RWPE1 (cell line): Measurements from ENCODE around the gene KRT25.

ENCODE experiments used
- CTCF ChIA-PET: fragments of 350-600 bp; sonication (Branson Sonifier 250); formaldehyde crosslinking; extraction: SDS; loops from one replicate; lab custom pipeline; 2021; lab: Yijun Ruan, JAX
- POLR2A ChIA-PET: fragments of 400-600 bp; formaldehyde crosslinking; extraction: SDS; loops from one replicate; lab custom pipeline; 2020; ENCODE audit warnings: antibody characterized with exemption; ENCODE audit not compliant: low non-redundant PET; lab: Yijun Ruan, JAX
- DNase-seq: peaks from one replicate; pipeline ENCODE4 v3.0.0; 2012; ENCODE audit warnings: low spot score
- H3K27ac ChIP-seq: fragments of 450-650 bp; 2 replicates; pipeline ENCODE4 v1.5.1; 2017
- TF ChIP-seq, protein P1 (sequence below): fragments of 450-650 bp; conservative IDR thresholded peaks from 2 replicates; pipeline ENCODE4 v1.5.1; 2017; ENCODE audit warnings: low read depth, mild to moderate bottlenecking

KRT25 gene

DNA sequence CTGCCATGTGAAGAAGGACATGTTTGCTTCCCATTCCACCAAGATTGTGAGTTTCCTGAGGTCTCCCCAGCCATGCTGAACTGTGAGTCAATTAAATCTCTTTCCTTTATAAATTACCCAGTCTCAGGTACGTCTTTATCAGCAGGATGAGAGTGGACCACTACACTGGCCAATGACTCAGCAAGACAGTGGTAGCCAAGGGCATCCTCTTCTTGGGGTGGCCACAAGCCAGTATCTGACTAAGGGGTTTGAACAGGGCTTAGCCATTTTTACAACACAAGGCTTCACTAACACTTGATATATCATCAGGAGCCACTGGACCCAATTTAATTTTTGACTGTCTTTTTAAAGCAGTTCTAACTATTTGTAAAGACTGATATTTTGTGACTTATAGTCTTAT is 30.5 kb downstream of the KRT25 start:
- CTCF ChIA-PET: no interaction called here
- H3K27ac ChIP-seq: no peak overlapping the region
- POLR2A ChIA-PET: no interaction called here
- TF ChIP-seq, protein P1, sequence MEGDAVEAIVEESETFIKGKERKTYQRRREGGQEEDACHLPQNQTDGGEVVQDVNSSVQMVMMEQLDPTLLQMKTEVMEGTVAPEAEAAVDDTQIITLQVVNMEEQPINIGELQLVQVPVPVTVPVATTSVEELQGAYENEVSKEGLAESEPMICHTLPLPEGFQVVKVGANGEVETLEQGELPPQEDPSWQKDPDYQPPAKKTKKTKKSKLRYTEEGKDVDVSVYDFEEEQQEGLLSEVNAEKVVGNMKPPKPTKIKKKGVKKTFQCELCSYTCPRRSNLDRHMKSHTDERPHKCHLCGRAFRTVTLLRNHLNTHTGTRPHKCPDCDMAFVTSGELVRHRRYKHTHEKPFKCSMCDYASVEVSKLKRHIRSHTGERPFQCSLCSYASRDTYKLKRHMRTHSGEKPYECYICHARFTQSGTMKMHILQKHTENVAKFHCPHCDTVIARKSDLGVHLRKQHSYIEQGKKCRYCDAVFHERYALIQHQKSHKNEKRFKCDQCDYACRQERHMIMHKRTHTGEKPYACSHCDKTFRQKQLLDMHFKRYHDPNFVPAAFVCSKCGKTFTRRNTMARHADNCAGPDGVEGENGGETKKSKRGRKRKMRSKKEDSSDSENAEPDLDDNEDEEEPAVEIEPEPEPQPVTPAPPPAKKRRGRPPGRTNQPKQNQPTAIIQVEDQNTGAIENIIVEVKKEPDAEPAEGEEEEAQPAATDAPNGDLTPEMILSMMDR: no peak
- no peak for DNase-seq

DNA sequence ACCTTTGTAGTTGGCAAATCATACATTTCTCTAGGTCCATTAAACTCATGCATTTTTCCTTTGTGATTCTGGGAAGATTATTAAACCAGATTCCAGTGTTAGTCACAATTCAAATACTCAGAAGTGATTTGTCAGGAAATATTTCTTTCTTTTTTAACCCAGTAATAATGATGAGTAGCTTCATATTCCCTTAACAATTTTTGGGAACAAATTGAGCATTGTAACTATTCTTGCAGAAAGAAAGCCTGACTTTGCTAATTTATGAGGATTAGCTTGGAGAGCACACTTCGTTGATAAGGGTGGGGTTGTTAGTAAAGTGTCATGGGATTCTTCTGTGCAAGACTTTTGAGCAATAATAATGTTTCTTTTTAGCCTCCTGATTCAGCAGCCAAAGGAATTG is 32.9 kb downstream of the KRT25 start:
- ChIA-PET CTCF (interaction anchor here (0.7 to 1.1 kb wide), 4 partner anchors 17 to 826 kb away, joined by 3 read pairs; no protein-coding TSS in a partner anchor), POLR2A (no interaction called here)
- H3K27ac ChIP-seq: no peak overlapping the region
- TF ChIP-seq, protein P1: no peak
- DNase-seq: no peak

DNA sequence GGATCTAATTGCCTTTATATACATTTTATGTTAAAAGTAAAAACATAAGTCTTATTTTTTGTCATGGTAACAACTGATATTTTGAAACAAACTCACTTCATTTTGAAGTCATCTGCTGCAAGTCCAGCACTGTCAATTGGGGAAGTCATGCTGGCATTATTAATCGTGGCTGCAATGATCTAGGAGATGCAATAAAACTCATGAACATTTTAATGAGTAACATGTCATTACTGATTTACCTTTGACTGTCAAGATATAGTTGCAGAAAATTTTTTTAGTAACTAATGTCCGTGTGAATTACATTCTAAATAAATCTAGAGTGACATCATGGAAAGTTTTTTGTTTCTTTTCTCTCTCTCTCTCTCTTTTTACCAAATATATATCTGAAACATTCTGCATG is 34.2 kb downstream of the KRT25 start:
- ChIA-PET CTCF (no interaction called here), POLR2A (no interaction called here)
- H3K27ac ChIP-seq: no peak overlapping the region
- no peak for DNase-seq
- TF ChIP-seq, protein P1: no peak

DNA sequence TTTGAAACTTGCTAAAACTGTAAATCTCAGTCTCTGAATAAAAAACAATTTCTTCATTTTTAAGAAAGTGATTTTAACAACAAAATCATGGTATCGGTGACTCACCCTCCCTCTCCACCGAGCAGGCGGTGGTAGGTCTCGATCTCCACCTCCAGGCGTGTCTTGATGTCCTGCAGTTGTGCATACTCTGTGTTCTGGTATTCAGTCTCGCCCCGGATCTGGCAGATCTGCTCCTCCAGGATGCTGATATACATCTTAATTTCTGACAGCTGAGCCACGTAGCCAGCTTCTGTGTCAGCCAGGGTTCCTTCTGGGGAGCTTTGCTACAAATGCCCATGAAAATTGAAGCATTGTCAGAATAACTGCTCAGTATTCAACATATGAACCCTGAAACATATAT is 36.2 kb downstream of the KRT25 start:
- DNase-seq: no peak
- H3K27ac ChIP-seq: no peak overlapping the region
- CTCF ChIA-PET: interaction anchor here (0.6 kb wide), 1 partner anchor 1116 kb away, joined by 3 read pairs; no protein-coding TSS in a partner anchor
- TF ChIP-seq, protein P1: no peak
- POLR2A ChIA-PET: no interaction called here

DNA sequence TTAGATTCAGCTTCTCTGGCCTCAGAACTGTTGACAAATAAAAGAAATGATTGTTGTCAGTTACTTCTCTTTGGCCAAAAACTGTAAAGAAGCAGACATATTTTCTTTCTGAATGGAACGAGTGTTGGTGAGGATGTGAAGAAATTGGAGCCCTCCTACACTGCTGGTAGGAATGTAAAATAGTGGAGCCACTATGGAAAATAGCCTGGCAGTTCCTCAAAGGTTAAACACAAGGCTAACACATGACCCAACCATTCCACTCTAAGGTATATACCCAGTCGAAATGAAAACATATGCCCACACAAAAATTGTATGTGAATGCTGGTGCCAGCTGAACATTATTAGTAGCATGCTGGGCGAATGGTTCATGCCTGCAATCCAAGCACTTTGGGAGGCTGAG is 37.4 kb downstream of the KRT25 start:
- TF ChIP-seq, protein P1: no peak
- DNase-seq: no peak
- CTCF ChIA-PET: interaction anchor here (0.6 kb wide), 1 partner anchor 58 kb away, joined by 4 read pairs; no protein-coding TSS in a partner anchor
- POLR2A ChIA-PET: no interaction called here
- H3K27ac ChIP-seq: no peak overlapping the region

DNA sequence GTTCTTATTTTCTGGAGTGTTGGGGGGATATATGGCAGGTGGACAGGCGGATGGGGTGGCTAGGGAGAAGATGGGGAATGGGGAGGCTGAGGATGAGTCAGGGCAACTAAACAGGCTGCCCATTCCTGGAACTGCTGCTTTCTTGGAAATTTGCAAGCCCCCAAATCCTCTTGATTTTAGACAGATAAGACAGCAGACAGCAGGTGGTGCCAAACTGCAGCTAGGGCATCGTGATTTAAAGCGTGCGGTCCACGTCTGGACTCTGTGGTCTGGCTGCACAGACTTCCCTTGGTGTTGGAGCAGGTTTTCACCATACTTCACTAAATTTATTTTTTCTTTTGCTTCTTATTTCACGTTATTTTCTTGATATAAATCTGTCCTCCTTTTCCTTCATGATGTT is 40.7 kb downstream of the KRT25 start:
- CTCF ChIA-PET: no interaction called here
- H3K27ac ChIP-seq: no peak overlapping the region
- DNase-seq: no peak
- POLR2A ChIA-PET: no interaction called here
- TF ChIP-seq, protein P1: no peak

DNA sequence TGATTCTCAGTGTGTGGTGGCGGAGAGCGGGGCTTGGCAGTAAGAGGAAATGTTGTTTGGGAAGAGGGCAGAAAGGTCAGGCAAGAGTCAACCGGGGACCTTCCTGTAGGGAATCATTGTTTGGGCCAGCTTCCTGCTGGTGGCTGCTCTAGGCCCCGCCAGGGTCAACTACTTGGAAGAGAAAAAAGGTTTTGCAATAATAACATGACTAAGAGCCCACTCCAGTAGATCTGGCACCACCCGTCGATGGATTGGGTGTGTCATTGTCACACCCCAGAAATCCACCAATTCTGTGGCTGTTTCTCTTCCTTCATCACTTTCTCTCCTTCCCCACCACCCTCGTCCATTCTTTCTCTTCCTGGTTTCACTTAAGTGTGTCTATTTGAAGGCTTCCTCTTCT is 47.4 kb downstream of the KRT25 start:
- ChIA-PET CTCF (no interaction called here), POLR2A (no interaction called here)
- DNase-seq: no peak
- TF ChIP-seq, protein P1: no peak
- H3K27ac ChIP-seq: no peak overlapping the region
